DMS153 (cell line): Measurements from ENCODE around the gene NDUFB8.
"Not testable (repeated sequence)": the region's sequence is repeated elsewhere in the genome, so short reads cannot be mapped to it uniquely, and the experiment has no call there.

Experiments used
- DNase-seq: peaks from one replicate; lab custom pipeline; 2025; lab: John Stamatoyannopoulos, UW

The NDUFB8 gene

GRCh38 chr10:100529475-100530298 lies at the start of gene NDUFB8:
Gene NDUFB8, minus strand, starts transcription at chr10:100529871. Its CDS starts 20 bp downstream, at chr10:100529851.
- DNase-seq: peak; percentile 60

- DNase-seq: no peak
These were observed 46.6 kb upstream of the NDUFB8 start for GRCh38 chr10:100576282-100576635.

GRCh38 chr10:100575585-100576281 lies 46.1 kb upstream of the NDUFB8 start:
- no peak for DNase-seq

- DNase-seq: not testable (repeated sequence)
These were observed 45.5 kb upstream of the NDUFB8 start for GRCh38 chr10:100575146-100575545.

- DNase-seq: no peak
These were observed 41.6 kb upstream of the NDUFB8 start for GRCh38 chr10:100571084-100571856.

- DNase-seq: no peak
These were observed 40.8 kb upstream of the NDUFB8 start for GRCh38 chr10:100570506-100570905.

GRCh38 chr10:100569687-100570481 lies 40.2 kb upstream of the NDUFB8 start:
- no peak for DNase-seq

- no peak for DNase-seq
These were observed 39.2 kb upstream of the NDUFB8 start for GRCh38 chr10:100568912-100569311.

- DNase-seq: no peak
These were observed 38.2 kb upstream of the NDUFB8 start for GRCh38 chr10:100567826-100568225.

GRCh38 chr10:100567249-100567648 lies 37.6 kb upstream of the NDUFB8 start:
- DNase-seq: no peak

GRCh38 chr10:100566561-100566960 lies 36.9 kb upstream of the NDUFB8 start:
- no peak for DNase-seq

GRCh38 chr10:100565206-100565985 lies 35.7 kb upstream of the NDUFB8 start:
- no peak for DNase-seq

- DNase-seq: peak; percentile 8
These were observed 32.5 kb upstream of the NDUFB8 start for GRCh38 chr10:100562008-100562672.

GRCh38 chr10:100561005-100561404 lies 31.3 kb upstream of the NDUFB8 start:
- DNase-seq: no peak

GRCh38 chr10:100560248-100560647 lies 30.6 kb upstream of the NDUFB8 start:
- DNase-seq: no peak

- no peak for DNase-seq
These were observed 25.2 kb upstream of the NDUFB8 start for GRCh38 chr10:100554902-100555301.

GRCh38 chr10:100553929-100554328 lies 24.3 kb upstream of the NDUFB8 start:
- DNase-seq: no peak

- DNase-seq: no peak
These were observed 22.1 kb upstream of the NDUFB8 start for GRCh38 chr10:100551738-100552137.

- no peak for DNase-seq
These were observed 21.5 kb upstream of the NDUFB8 start for GRCh38 chr10:100551196-100551595.

- no peak for DNase-seq
These were observed 15.3 kb upstream of the NDUFB8 start for GRCh38 chr10:100544950-100545349.
